ENCODE results near the gene HDAC4.

DNA sequence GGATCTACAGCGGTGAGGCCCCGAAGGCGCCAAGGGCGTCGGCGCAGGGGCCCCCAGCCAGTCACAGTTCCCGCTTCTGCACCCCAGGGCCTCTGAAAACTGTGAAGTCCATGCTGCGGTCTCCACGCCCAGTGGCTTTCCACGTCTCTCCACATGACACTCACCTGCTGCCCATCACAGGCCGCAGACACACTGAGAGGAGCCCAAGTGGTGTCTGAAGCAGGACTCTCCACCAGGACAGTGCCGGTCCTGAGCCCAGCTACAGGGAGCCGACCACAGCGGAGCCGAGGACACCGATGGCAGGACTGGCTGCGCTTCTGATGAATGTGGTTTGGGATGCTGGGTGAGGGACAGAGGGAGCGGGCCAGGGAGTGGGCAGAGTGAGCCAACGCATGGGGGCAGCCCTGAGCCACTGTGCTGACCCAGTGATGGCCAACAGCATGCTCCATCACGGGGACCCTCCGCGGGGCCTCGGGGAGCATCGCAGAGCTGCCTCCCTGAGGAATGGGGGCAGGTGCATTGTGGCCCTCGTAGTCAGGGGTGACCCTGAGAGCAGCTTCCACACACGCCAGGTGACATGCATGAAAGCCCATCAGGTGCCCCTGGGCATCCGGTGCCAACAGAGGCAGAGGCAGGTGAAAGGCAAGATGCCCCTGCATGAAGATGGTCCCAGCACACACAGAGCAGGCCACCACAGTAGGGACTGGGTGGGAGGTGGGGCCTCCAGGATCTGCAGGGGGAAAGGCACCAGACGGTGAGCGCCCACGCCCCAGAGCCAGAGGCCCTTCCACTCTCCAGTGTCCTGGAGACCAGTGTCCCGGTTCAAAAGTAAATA, 116.6 kb downstream of the HDAC4 start:
- TF ChIP-seq, protein P1, sequence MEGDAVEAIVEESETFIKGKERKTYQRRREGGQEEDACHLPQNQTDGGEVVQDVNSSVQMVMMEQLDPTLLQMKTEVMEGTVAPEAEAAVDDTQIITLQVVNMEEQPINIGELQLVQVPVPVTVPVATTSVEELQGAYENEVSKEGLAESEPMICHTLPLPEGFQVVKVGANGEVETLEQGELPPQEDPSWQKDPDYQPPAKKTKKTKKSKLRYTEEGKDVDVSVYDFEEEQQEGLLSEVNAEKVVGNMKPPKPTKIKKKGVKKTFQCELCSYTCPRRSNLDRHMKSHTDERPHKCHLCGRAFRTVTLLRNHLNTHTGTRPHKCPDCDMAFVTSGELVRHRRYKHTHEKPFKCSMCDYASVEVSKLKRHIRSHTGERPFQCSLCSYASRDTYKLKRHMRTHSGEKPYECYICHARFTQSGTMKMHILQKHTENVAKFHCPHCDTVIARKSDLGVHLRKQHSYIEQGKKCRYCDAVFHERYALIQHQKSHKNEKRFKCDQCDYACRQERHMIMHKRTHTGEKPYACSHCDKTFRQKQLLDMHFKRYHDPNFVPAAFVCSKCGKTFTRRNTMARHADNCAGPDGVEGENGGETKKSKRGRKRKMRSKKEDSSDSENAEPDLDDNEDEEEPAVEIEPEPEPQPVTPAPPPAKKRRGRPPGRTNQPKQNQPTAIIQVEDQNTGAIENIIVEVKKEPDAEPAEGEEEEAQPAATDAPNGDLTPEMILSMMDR (IDR thresholded peaks at IDR 0.05) = no peak
- no peak for TF ChIP-seq POLR2AphosphoS5 (IDR thresholded peaks at IDR 0.05; ENCODE audit: low read depth, low read length)
- TF ChIP-seq, protein P2, sequence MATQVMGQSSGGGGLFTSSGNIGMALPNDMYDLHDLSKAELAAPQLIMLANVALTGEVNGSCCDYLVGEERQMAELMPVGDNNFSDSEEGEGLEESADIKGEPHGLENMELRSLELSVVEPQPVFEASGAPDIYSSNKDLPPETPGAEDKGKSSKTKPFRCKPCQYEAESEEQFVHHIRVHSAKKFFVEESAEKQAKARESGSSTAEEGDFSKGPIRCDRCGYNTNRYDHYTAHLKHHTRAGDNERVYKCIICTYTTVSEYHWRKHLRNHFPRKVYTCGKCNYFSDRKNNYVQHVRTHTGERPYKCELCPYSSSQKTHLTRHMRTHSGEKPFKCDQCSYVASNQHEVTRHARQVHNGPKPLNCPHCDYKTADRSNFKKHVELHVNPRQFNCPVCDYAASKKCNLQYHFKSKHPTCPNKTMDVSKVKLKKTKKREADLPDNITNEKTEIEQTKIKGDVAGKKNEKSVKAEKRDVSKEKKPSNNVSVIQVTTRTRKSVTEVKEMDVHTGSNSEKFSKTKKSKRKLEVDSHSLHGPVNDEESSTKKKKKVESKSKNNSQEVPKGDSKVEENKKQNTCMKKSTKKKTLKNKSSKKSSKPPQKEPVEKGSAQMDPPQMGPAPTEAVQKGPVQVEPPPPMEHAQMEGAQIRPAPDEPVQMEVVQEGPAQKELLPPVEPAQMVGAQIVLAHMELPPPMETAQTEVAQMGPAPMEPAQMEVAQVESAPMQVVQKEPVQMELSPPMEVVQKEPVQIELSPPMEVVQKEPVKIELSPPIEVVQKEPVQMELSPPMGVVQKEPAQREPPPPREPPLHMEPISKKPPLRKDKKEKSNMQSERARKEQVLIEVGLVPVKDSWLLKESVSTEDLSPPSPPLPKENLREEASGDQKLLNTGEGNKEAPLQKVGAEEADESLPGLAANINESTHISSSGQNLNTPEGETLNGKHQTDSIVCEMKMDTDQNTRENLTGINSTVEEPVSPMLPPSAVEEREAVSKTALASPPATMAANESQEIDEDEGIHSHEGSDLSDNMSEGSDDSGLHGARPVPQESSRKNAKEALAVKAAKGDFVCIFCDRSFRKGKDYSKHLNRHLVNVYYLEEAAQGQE (IDR thresholded peaks at IDR 0.05; ENCODE audit: insufficient read depth in 1 of 2, low read depth in 2 of 2, low read length in 1 of 2) = no peak
- TF ChIP-seq SIN3A (IDR thresholded peaks at IDR 0.05; ENCODE audit: borderline replicate concordance, insufficient read depth, low read depth, low read length) = no peak
- no peak for TF ChIP-seq TCF7L2 (IDR thresholded peaks at IDR 0.05; ENCODE audit: low read depth, low read length)
